HL-60 (cell line): ENCODE measurements around the gene CHMP1A.

Experiments used
- DNase-seq, 2 experiments: peaks; one replicate each; pipeline ENCODE4 v3.0.0-alpha.2; 2010 to 2020; ENCODE audit warnings: low read depth in 1 of 2, low spot score in 1 of 2
- H3K27ac ChIP-seq: fragments of 250-450 bp; sonication (Bioruptor Pico); replicated peaks from 2 replicates; pipeline ENCODE4 v1.5.1; 2020; ENCODE audit warnings: mild to moderate bottlenecking, moderate library complexity
- H3K27me3 ChIP-seq: fragments of 250-450 bp; sonication (Bioruptor Pico); 2 replicates; pipeline ENCODE4 v1.5.1; 2021; ENCODE audit warnings: mild to moderate bottlenecking, moderate library complexity; ENCODE audit not compliant: insufficient read depth, poor library complexity, severe bottlenecking
- H3K4me3 ChIP-seq: replicated peaks from 2 replicates; pipeline ENCODE4 v1.5.1; 2011; ENCODE audit warnings: mild to moderate bottlenecking, control low read depth, low read length; ENCODE audit not compliant: insufficient read depth
- GABPA ChIP-seq: IDR thresholded peaks from 2 replicates; pipeline ENCODE4 v1.6.1; 2012; ENCODE audit warnings: low read depth
- POLR2AphosphoS5 ChIP-seq: IDR thresholded peaks from 2 replicates; pipeline ENCODE4 v1.6.1; 2012; ENCODE audit warnings: low read depth
- SPI1 ChIP-seq: IDR thresholded peaks from 2 replicates; pipeline ENCODE4 v1.6.1; 2012; ENCODE audit warnings: low read depth, mild to moderate bottlenecking, borderline replicate concordance
- TF ChIP-seq, protein P1 (sequence below): IDR thresholded peaks from one replicate; pipeline ENCODE4 v1.5.1; 2011; ENCODE audit warnings: low read length, control low read depth, inconsistent platforms; ENCODE audit not compliant: insufficient read depth
- TF ChIP-seq, protein P2 (sequence below): IDR thresholded peaks from 2 replicates; pipeline ENCODE4 v1.6.1; 2012; ENCODE audit warnings: low read depth; ENCODE audit not compliant: insufficient replicate concordance

The CHMP1A gene

DNA sequence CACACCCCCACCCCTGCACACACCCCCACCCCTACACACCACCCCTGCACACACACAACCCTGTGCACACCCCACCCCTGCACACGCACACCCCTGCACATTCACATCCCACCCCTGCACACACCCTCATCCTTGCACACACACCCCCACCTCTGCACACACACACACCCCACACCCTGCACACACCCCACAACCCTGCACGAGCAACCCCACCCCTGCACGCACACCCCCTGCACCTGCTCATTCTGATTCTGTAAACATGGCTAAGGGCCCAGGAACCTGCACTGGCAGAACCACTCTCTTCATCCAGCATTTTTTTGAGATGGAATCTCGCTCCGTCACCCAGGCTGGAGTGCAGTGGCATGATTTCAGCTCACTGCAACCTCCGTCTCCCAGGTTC is 18.1 kb downstream of the CHMP1A start:
- Histone ChIP-seq H3K4me3 (no peak overlapping the region), H3K27me3 (no peaks in the 10 kb centered on the region), H3K27ac (no peak overlapping the region)
- TF ChIP-seq SPI1: no peak
- no peak for TF ChIP-seq GABPA
- no peak for TF ChIP-seq POLR2AphosphoS5
- TF ChIP-seq, protein P1, sequence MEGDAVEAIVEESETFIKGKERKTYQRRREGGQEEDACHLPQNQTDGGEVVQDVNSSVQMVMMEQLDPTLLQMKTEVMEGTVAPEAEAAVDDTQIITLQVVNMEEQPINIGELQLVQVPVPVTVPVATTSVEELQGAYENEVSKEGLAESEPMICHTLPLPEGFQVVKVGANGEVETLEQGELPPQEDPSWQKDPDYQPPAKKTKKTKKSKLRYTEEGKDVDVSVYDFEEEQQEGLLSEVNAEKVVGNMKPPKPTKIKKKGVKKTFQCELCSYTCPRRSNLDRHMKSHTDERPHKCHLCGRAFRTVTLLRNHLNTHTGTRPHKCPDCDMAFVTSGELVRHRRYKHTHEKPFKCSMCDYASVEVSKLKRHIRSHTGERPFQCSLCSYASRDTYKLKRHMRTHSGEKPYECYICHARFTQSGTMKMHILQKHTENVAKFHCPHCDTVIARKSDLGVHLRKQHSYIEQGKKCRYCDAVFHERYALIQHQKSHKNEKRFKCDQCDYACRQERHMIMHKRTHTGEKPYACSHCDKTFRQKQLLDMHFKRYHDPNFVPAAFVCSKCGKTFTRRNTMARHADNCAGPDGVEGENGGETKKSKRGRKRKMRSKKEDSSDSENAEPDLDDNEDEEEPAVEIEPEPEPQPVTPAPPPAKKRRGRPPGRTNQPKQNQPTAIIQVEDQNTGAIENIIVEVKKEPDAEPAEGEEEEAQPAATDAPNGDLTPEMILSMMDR: no peak
- TF ChIP-seq, protein P2, sequence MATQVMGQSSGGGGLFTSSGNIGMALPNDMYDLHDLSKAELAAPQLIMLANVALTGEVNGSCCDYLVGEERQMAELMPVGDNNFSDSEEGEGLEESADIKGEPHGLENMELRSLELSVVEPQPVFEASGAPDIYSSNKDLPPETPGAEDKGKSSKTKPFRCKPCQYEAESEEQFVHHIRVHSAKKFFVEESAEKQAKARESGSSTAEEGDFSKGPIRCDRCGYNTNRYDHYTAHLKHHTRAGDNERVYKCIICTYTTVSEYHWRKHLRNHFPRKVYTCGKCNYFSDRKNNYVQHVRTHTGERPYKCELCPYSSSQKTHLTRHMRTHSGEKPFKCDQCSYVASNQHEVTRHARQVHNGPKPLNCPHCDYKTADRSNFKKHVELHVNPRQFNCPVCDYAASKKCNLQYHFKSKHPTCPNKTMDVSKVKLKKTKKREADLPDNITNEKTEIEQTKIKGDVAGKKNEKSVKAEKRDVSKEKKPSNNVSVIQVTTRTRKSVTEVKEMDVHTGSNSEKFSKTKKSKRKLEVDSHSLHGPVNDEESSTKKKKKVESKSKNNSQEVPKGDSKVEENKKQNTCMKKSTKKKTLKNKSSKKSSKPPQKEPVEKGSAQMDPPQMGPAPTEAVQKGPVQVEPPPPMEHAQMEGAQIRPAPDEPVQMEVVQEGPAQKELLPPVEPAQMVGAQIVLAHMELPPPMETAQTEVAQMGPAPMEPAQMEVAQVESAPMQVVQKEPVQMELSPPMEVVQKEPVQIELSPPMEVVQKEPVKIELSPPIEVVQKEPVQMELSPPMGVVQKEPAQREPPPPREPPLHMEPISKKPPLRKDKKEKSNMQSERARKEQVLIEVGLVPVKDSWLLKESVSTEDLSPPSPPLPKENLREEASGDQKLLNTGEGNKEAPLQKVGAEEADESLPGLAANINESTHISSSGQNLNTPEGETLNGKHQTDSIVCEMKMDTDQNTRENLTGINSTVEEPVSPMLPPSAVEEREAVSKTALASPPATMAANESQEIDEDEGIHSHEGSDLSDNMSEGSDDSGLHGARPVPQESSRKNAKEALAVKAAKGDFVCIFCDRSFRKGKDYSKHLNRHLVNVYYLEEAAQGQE: no peak
- DNase-seq: no peak

DNA sequence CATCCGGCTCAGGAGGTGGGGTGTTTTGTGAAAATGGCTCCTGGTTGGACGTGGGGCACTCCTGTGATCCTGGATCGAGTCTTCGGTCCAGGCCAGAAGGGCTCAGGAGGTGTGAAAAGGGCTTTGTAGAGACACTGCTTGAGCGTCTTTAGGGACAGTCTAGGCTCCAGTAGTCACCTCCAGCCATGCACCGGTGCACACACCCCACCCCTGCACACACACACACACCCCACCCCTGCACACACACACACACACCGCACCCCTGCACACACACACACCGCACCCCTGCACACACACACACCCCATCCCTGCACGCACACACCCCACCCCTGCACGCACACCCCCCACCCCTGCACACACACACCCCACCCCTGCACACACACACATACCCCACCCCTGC is 19.1 kb downstream of the CHMP1A start:
- no peaks in the 10 kb centered on the region for H3K27me3 ChIP-seq
- no peak overlapping the region for H3K4me3 ChIP-seq
- no peak for DNase-seq
- no peak overlapping the region for H3K27ac ChIP-seq
- no peak for TF ChIP-seq POLR2AphosphoS5
- no peak for TF ChIP-seq GABPA
- TF ChIP-seq, protein P1: no peak
- no peak for TF ChIP-seq SPI1
- TF ChIP-seq, protein P2: no peak

DNA sequence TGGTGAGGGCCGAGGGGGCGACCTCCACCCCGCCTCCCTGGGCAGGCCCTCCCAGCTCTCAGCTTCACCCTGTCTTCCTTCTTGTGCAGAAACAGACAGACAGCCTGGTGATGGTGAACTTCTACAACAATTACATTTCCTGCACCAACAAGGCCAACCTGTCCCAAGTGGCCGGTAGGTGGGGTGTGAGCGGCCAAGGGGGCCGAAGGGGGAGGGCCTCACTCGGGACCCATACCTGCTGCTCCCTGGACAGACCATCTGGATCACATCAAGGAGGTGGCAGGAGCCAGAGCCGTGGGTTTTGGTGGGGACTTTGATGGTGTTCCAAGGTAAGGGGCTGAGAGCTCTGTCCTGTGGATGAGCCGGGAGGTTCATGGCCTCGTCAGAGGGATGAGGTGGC is 20.1 kb downstream of the CHMP1A start:
- TF ChIP-seq POLR2AphosphoS5 (no peak), GABPA (no peak), SPI1 (no peak)
- TF ChIP-seq, protein P1: no peak
- TF ChIP-seq, protein P2: no peak
- Histone ChIP-seq H3K27ac (no peak overlapping the region), H3K27me3 (no peaks in the 10 kb centered on the region), H3K4me3 (no peak overlapping the region)
- DNase-seq: no peak
